K562 (cell line): ENCODE measurements around the gene SIRT4. TPM values are rescaled to one million over a fixed set of nuclear protein-coding genes. Genes with fewer than 3 reads are reported as not detected.
"Not testable (repeated sequence)": the region's sequence is repeated elsewhere in the genome, so short reads cannot be mapped to it uniquely, and the experiment has no call there.

ENCODE experiments used
- ATAC-seq: fragments of 200-7000 bp; cut with Tn5 transposase; 3 replicates; pipeline ENCODE4 v1.9.1; 2020; ENCODE audit warnings: moderate library complexity
- BruUV-seq: library from RNA; stranded (reverse); fragments of 400-500 nt; replicated peaks from 2 replicates; lab custom pipeline; 2021; lab: Mats Ljungman, UMichigan
- CTCF ChIA-PET: fragments of 300-600 bp; formaldehyde crosslinking; extraction: SDS; loops from one replicate; lab custom pipeline; 2021; ENCODE audit warnings: low intra/inter-chr PET ratio; lab: Yijun Ruan, JAX
- POLR2A ChIA-PET: fragments of 300-600, 350-650 bp; sonication (Branson Sonifier 250); formaldehyde crosslinking; extraction: SDS; loops from one replicate; lab custom pipeline; 2021; ENCODE audit warnings: antibody characterized with exemption, inconsistent platforms; lab: Yijun Ruan, JAX
- DNase-seq, 4 experiments: peaks; one replicate each; pipeline versions ENCODE4 v3.0.0 to v3.0.0-alpha.2; 2011 to 2018; ENCODE audit warnings: low spot score in 3 of 4, mixed read lengths in 3 of 4; ENCODE audit errors: extremely low read depth in 1 of 4
- FAIRE-seq: peaks from 2 replicates; lab custom pipeline; 2011; peaks lifted over from hg19 to GRCh38; lab: Jason Lieb, UNC
- H2AFZ ChIP-seq: 2 replicates; pipeline ENCODE4 v1.6.0; 2011; ENCODE audit warnings: low read depth, low read length, control low read depth, inconsistent platforms
- H3K27ac ChIP-seq: fragments of 200-600 bp; 3 replicates; pipeline ENCODE4 v1.8.0; 2011; ENCODE audit warnings: low read depth, mild to moderate bottlenecking, control low read depth, inconsistent platforms, low read length, moderate library complexity, mixed read lengths; ENCODE audit errors: extremely low read depth
- H3K27me3 ChIP-seq, 2 experiments: fragments of 300-600 bp in 1 of 2; 2 replicates in 1 of 2; 3 replicates in 1 of 2; pipeline versions ENCODE4 v1.6.0 to v1.8.0; 2011; ENCODE audit warnings: inconsistent platforms in 2 of 2, low read length in 2 of 2, mild to moderate bottlenecking in 1 of 2, mixed read lengths in 1 of 2, moderate library complexity in 1 of 2; ENCODE audit not compliant: control insufficient read depth in 2 of 2, insufficient read depth in 2 of 2
- H3K36me3 ChIP-seq: fragments of 300-600 bp; 3 replicates; pipeline ENCODE4 v1.8.0; 2011; ENCODE audit warnings: mild to moderate bottlenecking, low read length, inconsistent platforms; ENCODE audit not compliant: control insufficient read depth, insufficient read depth
- H3K4me1 ChIP-seq, 2 experiments: fragments of 200-600 bp in 1 of 2; replicated peaks in 1 of 2; 2 replicates in 1 of 2; 3 replicates in 1 of 2; pipeline versions ENCODE4 v1.5.1 to v1.8.0; 2011; ENCODE audit warnings: inconsistent platforms in 2 of 2, low read length in 2 of 2, mild to moderate bottlenecking in 1 of 2, mixed read lengths in 1 of 2, moderate library complexity in 1 of 2; ENCODE audit not compliant: control insufficient read depth in 2 of 2, insufficient read depth in 2 of 2
- H3K4me2 ChIP-seq: 2 replicates; pipeline ENCODE4 v1.6.1; 2011; ENCODE audit warnings: low read length, control low read depth, inconsistent platforms, mixed read lengths; ENCODE audit not compliant: insufficient read depth
- H3K4me3 ChIP-seq: fragments of 200-600 bp; sonication (generic), shearing (Covaris generic); 2 replicates; pipeline ENCODE4 v1.5.1; 2016; ENCODE audit warnings: control low read depth, inconsistent platforms
- H3K79me2 ChIP-seq: fragments of 200-600 bp; 3 replicates; pipeline ENCODE4 v1.8.0; 2011; ENCODE audit warnings: low read length, inconsistent platforms; ENCODE audit not compliant: control insufficient read depth, insufficient read depth
- H3K9ac ChIP-seq, 2 experiments: 2 replicates each; pipeline versions ENCODE4 v1.6.0 to v1.6.1; 2011; ENCODE audit warnings: low read depth in 2 of 2, low read length in 2 of 2, control low read depth in 1 of 2, inconsistent platforms in 1 of 2, mild to moderate bottlenecking in 1 of 2, mixed read lengths in 1 of 2; ENCODE audit not compliant: insufficient read depth in 1 of 2
- H3K9me1 ChIP-seq: one replicate; pipeline ENCODE4 v1.6.0; 2011; ENCODE audit warnings: inconsistent platforms, mild to moderate bottlenecking, low read length, moderate library complexity; ENCODE audit not compliant: control insufficient read depth, insufficient read depth
- H3K9me3 ChIP-seq: replicated peaks from 2 replicates; pipeline ENCODE4 v1.5.1; 2011; ENCODE audit warnings: low read depth, low read length, inconsistent platforms; ENCODE audit not compliant: control insufficient read depth, insufficient read depth
- H4K20me1 ChIP-seq: replicated peaks from 2 replicates; pipeline ENCODE4 v1.6.1; 2011; ENCODE audit warnings: low read length, inconsistent platforms, mixed read lengths; ENCODE audit not compliant: control insufficient read depth, insufficient read depth
- CBX1 ChIP-seq: sonication (generic); IDR thresholded peaks from 2 replicates; pipeline ENCODE4 v1.6.1; 2016; ENCODE audit warnings: antibody characterized with exemption, low read depth, mild to moderate bottlenecking
- CBX3 ChIP-seq, 2 experiments: IDR thresholded peaks; 1 replicate in 1 of 2; 2 replicates in 1 of 2; pipeline ENCODE4 v1.6.1; 2012; ENCODE audit warnings: inconsistent platforms in 2 of 2, low read length in 2 of 2, borderline replicate concordance in 1 of 2, control low read depth in 1 of 2
- CBX5 ChIP-seq: IDR thresholded peaks from 2 replicates; pipeline ENCODE4 v1.6.1; 2014; ENCODE audit warnings: low read depth, borderline replicate concordance
- PCBP1 ChIP-seq: fragments of 200-400 bp; formaldehyde crosslinking; IDR thresholded peaks from 2 replicates; pipeline ENCODE4 v1.6.1; 2018; ENCODE audit warnings: mild to moderate bottlenecking, low read depth, low read length; ENCODE audit not compliant: poor library complexity, severe bottlenecking
- RFX5 ChIP-seq: IDR thresholded peaks from 2 replicates; pipeline ENCODE4 v1.6.1; 2011; ENCODE audit warnings: low read depth, mild to moderate bottlenecking, improper control_type of control experiment, low read length
- TRIM24 ChIP-seq, 2 experiments: fragments of 450-650 bp; IDR thresholded peaks; 2 replicates each; pipeline ENCODE4 v1.6.1; 2016
- TRIM28 ChIP-seq: fragments of 450-650 bp; IDR thresholded peaks from 2 replicates; pipeline ENCODE4 v1.6.1; 2017
- TSHZ1 ChIP-seq: fragments of 250-450 bp; sonication (Bioruptor Pico); IDR thresholded peaks from 2 replicates; pipeline ENCODE4 v1.4.0; 2020; ENCODE audit warnings: mild to moderate bottlenecking, moderate library complexity
- ZFP36 ChIP-seq: fragments of 150-350 bp; IDR thresholded peaks from 2 replicates; pipeline ENCODE4 v1.6.1; 2018; ENCODE audit warnings: low read length, low read depth; ENCODE audit not compliant: partially characterized antibody
- ZNF280A ChIP-seq: fragments of 450-650 bp; IDR thresholded peaks from 2 replicates; pipeline ENCODE4 v1.6.1; 2018; ENCODE audit warnings: mild to moderate bottlenecking, low read depth; ENCODE audit not compliant: partially characterized antibody
- WGBS: fragments of 100-300 bp; shearing (Covaris generic); methylation state at CpG from one replicate; pipeline ENCODE4 v1.1.6; 2016; ENCODE audit warnings: low coverage, mixed read lengths; ENCODE audit not compliant: insufficient coverage; ENCODE audit errors: missing lambda C conversion rate; 5-methylcytosine and 5-hydroxymethylcytosine counted together
- in situ Hi-C: fragments of 300-500 bp; cut with MboI; formaldehyde crosslinking; loops from 4 replicates; pipeline ENCODE4 v1.15.0; 2018; ENCODE audit warnings: inconsistent platforms, mixed read lengths
- intact Hi-C: fragments of 100-400 bp; cut with micrococcal nuclease; formaldehyde crosslinking; loops from 2 replicates; pipeline ENCODE4 v1.14.2; 2022
- polyA plus RNA-seq, 8 experiments: library from polyadenylated mRNA; depleted of rRNA in 4 of 8; stranded (reverse) in 5 of 8; unstranded in 3 of 8; fragments of >200 nt; fragmentation: Nextera tagmentation in 2 of 8; fragmentation: Illumina TruSeq in 1 of 8; extraction: Ambion mirVana in 2 of 8; extraction: Trizol in 1 of 8; gene quantifications; 2 replicates each; pipeline versions ENCODE4 v1.2.1 to v1.2.3, GENCODE V29; 2011 to 2014; ENCODE audit warnings: inconsistent platforms in 1 of 8, missing spikeins in 1 of 8
- total RNA-seq, 7 experiments: library from RNA; depleted of rRNA in 6 of 7; stranded (reverse); fragments of >200 nt in 6 of 7; fragmentation: Illumina TruSeq in 2 of 7; extraction: Trizol in 2 of 7; gene quantifications; 2 replicates each; pipeline versions ENCODE4 v1.2.1 to v1.2.3, GENCODE V29; 2011 to 2021; ENCODE audit warnings: low replicate concordance in 1 of 7

SIRT4 gene
- total and polyA plus RNA-seq, 9 of the 15 experiments (the other 6 are each of a cell fraction or from before 2014, with no cell fraction given) = 0.86 to 5.2 (median 2.4) TPM

DNA sequence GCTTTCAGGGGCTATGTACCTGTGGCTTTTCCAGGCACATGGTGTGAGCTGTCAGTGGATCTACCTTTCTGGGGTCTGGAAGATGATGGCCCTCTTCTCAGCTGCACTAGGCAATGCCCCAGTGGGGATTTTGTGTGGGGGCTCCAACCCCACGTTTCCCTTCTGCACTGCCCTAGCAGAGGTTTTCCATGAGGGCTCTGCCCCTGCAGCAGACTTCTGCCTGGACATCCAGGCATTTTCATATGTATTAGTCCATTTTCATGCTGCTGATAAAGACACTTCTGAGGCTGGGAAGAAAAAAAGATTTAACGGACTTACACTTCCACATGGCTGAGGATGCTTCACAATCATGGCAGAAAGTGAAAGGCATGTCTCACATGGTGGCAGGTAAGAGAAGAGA is 34.3 kb downstream of the SIRT4 start:
- H4K20me1 ChIP-seq, BruUV-seq, H3K36me3 ChIP-seq, H3K9me3 ChIP-seq, H3K4me2 ChIP-seq, H3K4me1 ChIP-seq, H3K79me2 ChIP-seq, ATAC-seq, FAIRE-seq, intact Hi-C loops: not testable (repeated sequence)
- WGBS = 0% methylated on average over 2 of the region's 2 CpGs
- peak in 1 of 2 experiments; percentile 70; a peak in 2 of 3 replicates for TF ChIP-seq CBX3 (IDR thresholded peaks at IDR 0.05; ENCODE audit: borderline replicate concordance in 1 of 2, low read length in 2 of 2)
- TF ChIP-seq TRIM28 = peak; percentile 58; the same call in 1 of the 2 replicates
- TF ChIP-seq CBX1 = 0 out of 2 replicates have a peak, but pooled peaks have one; percentile 42
- TF ChIP-seq CBX5 = peak; percentile 92
- TF ChIP-seq, all 486 proteins: peak for 4; not testable (repeated sequence) for 482
- CTCF ChIA-PET, H3K9ac ChIP-seq, H3K9me1 ChIP-seq, POLR2A ChIA-PET, DNase-seq, H3K27ac ChIP-seq, H2AFZ ChIP-seq, H3K4me3 ChIP-seq: not testable (repeated sequence)
- in situ Hi-C loops = loop anchor here (25.0 kb wide), 1 partner anchor 326 kb away; no protein-coding TSS in a partner anchor
- peaks cover 10 to 18% of the 10 kb centered on the region in 2 experiments; a peak in 3 of 5 replicates for H3K27me3 ChIP-seq

- FAIRE-seq (no peak), ATAC-seq (no peak), DNase-seq (no peak)
- CTCF ChIA-PET = no interaction called here
- Histone ChIP-seq H3K4me2 (no peak overlapping the region), H2AFZ (no peak overlapping the region), H4K20me1 (no peaks in the 10 kb centered on the region), H3K4me3 (no peak overlapping the region), H3K27me3 (peaks cover 4 to 5% of the 10 kb centered on the region in 2 experiments; a peak in 2 of 5 replicates), H3K27ac (no peak overlapping the region), H3K9me1 (no peaks in the 10 kb centered on the region), H3K79me2 (no peaks in the 10 kb centered on the region), H3K4me1 (peaks cover 0 to 5% of the 10 kb centered on the region in 2 experiments; a peak in 1 of 5 replicates), H3K36me3 (no peaks in the 10 kb centered on the region), H3K9ac (no peak overlapping the region), H3K9me3 (peaks cover 9% of the 10 kb centered on the region; the same call in 1 of the 2 replicates)
- POLR2A ChIA-PET = no interaction called here
- in situ Hi-C loops = loop anchor here (25.0 kb wide), 1 partner anchor 325 kb away; no protein-coding TSS in a partner anchor
- BruUV-seq = no TSS peak
- intact Hi-C loops = no loop called here
- WGBS = 0% methylated on average over 2 of the region's 2 CpGs
- TF ChIP-seq ZFP36 = peak; percentile 33
- TF ChIP-seq TRIM28 = peak; percentile 88
- no peak for TF ChIP-seq TSHZ1
- no peak for TF ChIP-seq RFX5
- peak in 1 of 2 experiments; percentile 55; a peak in 2 of 4 replicates for TF ChIP-seq TRIM24 (IDR thresholded peaks at IDR 0.05)
- peak in 1 of 2 experiments; percentile 94; a peak in 2 of 3 replicates for TF ChIP-seq CBX3 (IDR thresholded peaks at IDR 0.05; ENCODE audit: borderline replicate concordance in 1 of 2, low read length in 2 of 2)
- TF ChIP-seq CBX5 = peak; percentile 91
- peak; percentile 76 for TF ChIP-seq ZNF280A
- no peak for TF ChIP-seq PCBP1
Observed at GRCh38 chr12:120337730-120338129, 35.6 kb downstream of the SIRT4 start.
